GM21367 (cell line): ENCODE results near the gene MINAR1.
"Not testable (repeated sequence)": the region's sequence is repeated elsewhere in the genome, so short reads cannot be mapped to it uniquely, and the experiment has no call there.

Source experiments
- ATAC-seq: cut with Tn5 transposase; IDR thresholded peaks from one replicate; pipeline ENCODE4 v1.9.1; 2021; ENCODE audit not compliant: unreplicated experiment

The MINAR1 gene

GRCh38 chr15:79431636-79432344 is at the start of gene MINAR1:
TSS of gene MINAR1 (plus strand) at chr15:79432336. CDS start at chr15:79456148, 23,812 bp downstream.
- ATAC-seq, result no peak

- ATAC-seq, result no peak
These were observed 37.9 kb upstream of the MINAR1 start for GRCh38 chr15:79394231-79394630.

GRCh38 chr15:79396850-79397249 is 35.3 kb upstream of the MINAR1 start:
- ATAC-seq, result no peak

- ATAC-seq, result no peak
These were observed 34.7 kb upstream of the MINAR1 start for GRCh38 chr15:79397269-79397910.

GRCh38 chr15:79399606-79400005 is 32.5 kb upstream of the MINAR1 start:
- ATAC-seq, result no peak

GRCh38 chr15:79400650-79401049 is 31.5 kb upstream of the MINAR1 start:
- no peak for ATAC-seq

GRCh38 chr15:79401301-79401700 is 30.8 kb upstream of the MINAR1 start:
- no peak for ATAC-seq

- no peak for ATAC-seq
These were observed 30.0 kb upstream of the MINAR1 start for GRCh38 chr15:79402136-79402535.

- ATAC-seq, result no peak
These were observed 28.6 kb upstream of the MINAR1 start for GRCh38 chr15:79403501-79403900.

- ATAC-seq, result no peak
These were observed 25.9 kb upstream of the MINAR1 start for GRCh38 chr15:79406210-79406609.

- no peak for ATAC-seq
These were observed 24.1 kb upstream of the MINAR1 start for GRCh38 chr15:79408041-79408440.

GRCh38 chr15:79410237-79410636 is 21.9 kb upstream of the MINAR1 start:
- no peak for ATAC-seq

GRCh38 chr15:79412010-79412409 is 20.1 kb upstream of the MINAR1 start:
- ATAC-seq, result no peak

- no peak for ATAC-seq
These were observed 19.7 kb upstream of the MINAR1 start for GRCh38 chr15:79412429-79412828.

GRCh38 chr15:79416876-79417275 is 15.3 kb upstream of the MINAR1 start:
- no peak for ATAC-seq

GRCh38 chr15:79418693-79419279 is 13.3 kb upstream of the MINAR1 start:
- no peak for ATAC-seq

GRCh38 chr15:79425591-79426295 is 6.4 kb upstream of the MINAR1 start:
- no peak for ATAC-seq

- ATAC-seq, result not testable (repeated sequence)
These were observed 5.2 kb upstream of the MINAR1 start for GRCh38 chr15:79426899-79427298.

- no peak for ATAC-seq
These were observed 4.1 kb upstream of the MINAR1 start for GRCh38 chr15:79427781-79428598.

- ATAC-seq, result no peak
These were observed 1.1 kb upstream of the MINAR1 start for GRCh38 chr15:79430901-79431635.
